GM13977 (cell line): Measurements from ENCODE around the gene LFNG.

Experiments used
- DNase-seq: peaks from one replicate; pipeline ENCODE4 v3.0.0; 2012; ENCODE audit warnings: low spot score
- in situ Hi-C: fragments of 300-500 bp; cut with MboI; formaldehyde crosslinking; loops from one replicate; pipeline ENCODE4 v1.12.0; 2022; ENCODE audit warnings: low sequenced_read_pairs, low pct_unique_long_range_greater_than_20kb, mixed read lengths, inconsistent platforms; ENCODE audit not compliant: unreplicated experiment
- TF ChIP-seq, protein P1 (sequence below): IDR thresholded peaks from 2 replicates; pipeline ENCODE4 v1.5.1; 2012; ENCODE audit warnings: mild to moderate bottlenecking, control low read depth; ENCODE audit not compliant: insufficient read depth; ENCODE audit errors: extremely low read depth, missing control alignments

The LFNG gene

GRCh38 chr7:2515424-2516193 lies 4.0 kb upstream of the LFNG start:
- no peak for DNase-seq
- in situ Hi-C loops = no loop called here
- TF ChIP-seq, protein P1, sequence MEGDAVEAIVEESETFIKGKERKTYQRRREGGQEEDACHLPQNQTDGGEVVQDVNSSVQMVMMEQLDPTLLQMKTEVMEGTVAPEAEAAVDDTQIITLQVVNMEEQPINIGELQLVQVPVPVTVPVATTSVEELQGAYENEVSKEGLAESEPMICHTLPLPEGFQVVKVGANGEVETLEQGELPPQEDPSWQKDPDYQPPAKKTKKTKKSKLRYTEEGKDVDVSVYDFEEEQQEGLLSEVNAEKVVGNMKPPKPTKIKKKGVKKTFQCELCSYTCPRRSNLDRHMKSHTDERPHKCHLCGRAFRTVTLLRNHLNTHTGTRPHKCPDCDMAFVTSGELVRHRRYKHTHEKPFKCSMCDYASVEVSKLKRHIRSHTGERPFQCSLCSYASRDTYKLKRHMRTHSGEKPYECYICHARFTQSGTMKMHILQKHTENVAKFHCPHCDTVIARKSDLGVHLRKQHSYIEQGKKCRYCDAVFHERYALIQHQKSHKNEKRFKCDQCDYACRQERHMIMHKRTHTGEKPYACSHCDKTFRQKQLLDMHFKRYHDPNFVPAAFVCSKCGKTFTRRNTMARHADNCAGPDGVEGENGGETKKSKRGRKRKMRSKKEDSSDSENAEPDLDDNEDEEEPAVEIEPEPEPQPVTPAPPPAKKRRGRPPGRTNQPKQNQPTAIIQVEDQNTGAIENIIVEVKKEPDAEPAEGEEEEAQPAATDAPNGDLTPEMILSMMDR = no peak

GRCh38 chr7:2516194-2516555 lies 3.4 kb upstream of the LFNG start:
- in situ Hi-C loops = no loop called here
- no peak for DNase-seq
- TF ChIP-seq, protein P1 = no peak

DNA sequence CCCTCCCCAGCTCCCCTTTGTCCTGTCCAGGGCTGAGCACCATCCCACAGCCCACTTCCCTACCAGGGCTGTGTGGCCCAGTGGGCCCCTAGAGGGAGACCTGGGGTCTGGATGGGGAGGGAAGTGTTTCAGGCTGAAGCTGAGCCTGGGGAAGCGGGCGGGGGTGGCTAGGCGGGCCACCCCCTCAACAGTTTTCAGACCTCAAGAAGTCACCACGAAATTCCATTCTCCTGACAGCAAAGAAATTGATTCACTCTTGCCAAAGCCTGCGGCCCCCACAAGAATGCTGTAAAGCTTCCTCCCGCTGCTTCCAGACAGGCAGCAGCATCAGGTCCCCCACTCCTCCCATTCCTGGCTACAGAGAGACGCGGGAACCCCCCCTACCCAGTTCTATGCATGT lies 2.5 kb upstream of the LFNG start:
- TF ChIP-seq, protein P1 = no peak
- in situ Hi-C loops = no loop called here
- no peak for DNase-seq

GRCh38 chr7:2517678-2518507 lies 1.7 kb upstream of the LFNG start:
- TF ChIP-seq, protein P1 = no peak
- no peak for DNase-seq
- in situ Hi-C loops = no loop called here

GRCh38 chr7:2518737-2519118 lies 846 bp upstream of the LFNG start:
- no peak for DNase-seq
- TF ChIP-seq, protein P1 = no peak

DNA sequence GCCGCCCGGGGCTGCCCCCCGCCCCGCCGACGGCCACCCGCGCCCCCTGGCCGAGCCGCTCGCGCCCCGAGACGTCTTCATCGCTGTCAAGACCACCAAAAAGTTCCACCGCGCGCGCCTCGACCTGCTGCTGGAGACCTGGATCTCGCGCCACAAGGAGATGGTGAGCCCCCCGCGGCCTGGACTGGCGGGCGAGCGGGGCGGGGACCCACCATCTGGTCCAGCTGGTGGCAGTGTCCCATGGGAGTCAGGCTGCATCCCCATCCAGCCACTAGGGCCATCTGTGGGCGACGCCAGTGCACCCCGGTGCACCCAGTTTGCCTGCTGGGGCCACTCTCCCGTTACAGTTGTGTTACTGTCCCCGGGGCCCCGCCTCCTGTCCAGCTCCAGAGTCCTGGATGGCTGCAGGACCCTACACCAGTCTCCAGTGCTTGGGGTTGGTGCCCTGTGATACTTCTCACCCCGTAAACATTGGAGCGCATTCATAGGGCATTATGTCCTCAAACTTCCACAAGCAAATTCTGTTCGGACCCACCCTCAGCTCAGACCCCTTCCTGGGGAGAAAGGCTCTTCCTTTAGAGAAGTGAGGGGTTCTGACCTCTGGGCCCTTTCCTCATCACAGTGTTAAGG lies 672 bp downstream of the LFNG start:
- in situ Hi-C loops = no loop called here
- DNase-seq = peak; percentile 64
- TF ChIP-seq, protein P1 = no peak

More at GRCh38 chr7:2518737-2519118, 846 bp upstream of the LFNG start:
- in situ Hi-C loops = no loop called here
